Peyer's patch (tissue), 4 donors: ENCODE results near the gene ELP6. TPM values are rescaled to one million over a fixed set of nuclear protein-coding genes. Genes with fewer than 3 reads are reported as not detected.
"Not testable (repeated sequence)": the region's sequence is repeated elsewhere in the genome, so short reads cannot be mapped to it uniquely, and the experiment has no call there.

Experiments used
- DNase-seq, 3 donors: peaks; one replicate each; pipeline ENCODE4 v3.0.0-alpha.2; 2017 to 2019
- H3K27ac ChIP-seq, 4 donors: fragments of 200-600 bp; sonication (generic); one replicate each; pipeline ENCODE4 v1.5.1; 2016 to 2019
- H3K27me3 ChIP-seq, 2 donors: fragments of 200-600 bp; sonication (generic); one replicate each; pipeline ENCODE4 v1.5.1; 2019
- H3K36me3 ChIP-seq, 3 donors: fragments of 200-600 bp; sonication (generic); one replicate each; pipeline ENCODE4 v1.5.1; 2016 to 2019
- H3K4me1 ChIP-seq, 4 donors: fragments of 200-600 bp; sonication (generic); one replicate each; pipeline ENCODE4 v1.5.1; 2016 to 2019
- H3K4me3 ChIP-seq, 4 donors: fragments of 200-600 bp; sonication (generic); 1 replicate in 3 of 4; 2 replicates in 1 of 4; pipeline ENCODE4 v1.5.1; 2016 to 2019; ENCODE audit warnings: mild to moderate bottlenecking in 1 of 4
- H3K9me3 ChIP-seq, 4 donors: fragments of 200-600 bp; sonication (generic); one replicate each; pipeline ENCODE4 v1.5.1; 2016 to 2019; ENCODE audit warnings: mild to moderate bottlenecking in 1 of 4
- CTCF ChIP-seq, 6 experiments: fragments of 450-650 bp in 4 of 6; fragments of 200-600 bp in 2 of 6; sonication (generic) in 1 of 6; IDR thresholded peaks; one replicate each; pipeline ENCODE4 v1.5.1; 2017 to 2019; ENCODE audit warnings: antibody characterized with exemption in 6 of 6, mild to moderate bottlenecking in 3 of 6, moderate library complexity in 1 of 6
- POLR2A ChIP-seq, 2 donors: fragments of 450-650 bp; IDR thresholded peaks; one replicate each; pipeline ENCODE4 v1.5.1; 2017; ENCODE audit warnings: antibody characterized with exemption in 2 of 2, mild to moderate bottlenecking in 2 of 2, moderate library complexity in 2 of 2
- total RNA-seq, 4 donors: library from RNA; depleted of rRNA; stranded (reverse); fragments of >200 nt; gene quantifications; one replicate each; pipeline ENCODE4 v1.1.0, GENCODE V29; 2016

The ELP6 gene
- total RNA-seq, 4 donors from 2014 or later = 8.3 to 25.9 (median 13.4) TPM

GRCh38 chr3:47491186-47491585 is 22.3 kb downstream of the ELP6 start:
- TF ChIP-seq CTCF (IDR thresholded peaks at IDR 0.05) (no peak), POLR2A (IDR thresholded peaks at IDR 0.05) (no peak)
- Histone ChIP-seq H3K9me3 (no peaks in the 10 kb centered on the region), H3K27me3 (no peaks in the 10 kb centered on the region), H3K4me3 (no peak overlapping the region), H3K27ac (no peak overlapping the region), H3K36me3 (peaks cover 0 to 17% (median 0%) of the 10 kb centered on the region in 3 donors), H3K4me1 (no peaks in the 10 kb centered on the region)
- DNase-seq = no peak

- Histone ChIP-seq H3K4me1 (no peaks in the 10 kb centered on the region), H3K27me3 (no peaks in the 10 kb centered on the region), H3K27ac (no peak overlapping the region), H3K9me3 (no peaks in the 10 kb centered on the region), H3K36me3 (no peaks in the 10 kb centered on the region), H3K4me3 (no peak overlapping the region)
- no peak for DNase-seq
- TF ChIP-seq CTCF (IDR thresholded peaks at IDR 0.05) = no peak
- no peak for TF ChIP-seq POLR2A (IDR thresholded peaks at IDR 0.05)
These were observed 26.2 kb downstream of the ELP6 start for GRCh38 chr3:47487265-47487664.

- no peak overlapping the region for H3K4me3 ChIP-seq
- DNase-seq = no peak
- no peaks in the 10 kb centered on the region for H3K9me3 ChIP-seq
- no peak overlapping the region for H3K27ac ChIP-seq
- H3K36me3 ChIP-seq = no peaks in the 10 kb centered on the region
- H3K4me1 ChIP-seq = no peaks in the 10 kb centered on the region
- H3K27me3 ChIP-seq = no peaks in the 10 kb centered on the region
- no peak for TF ChIP-seq CTCF (IDR thresholded peaks at IDR 0.05)
- TF ChIP-seq POLR2A (IDR thresholded peaks at IDR 0.05) = no peak
These were observed 27.7 kb downstream of the ELP6 start for GRCh38 chr3:47485812-47486211.

- H3K4me3 ChIP-seq = no peak overlapping the region
- DNase-seq = no peak
- TF ChIP-seq CTCF (IDR thresholded peaks at IDR 0.05) = no peak
- no peak for TF ChIP-seq POLR2A (IDR thresholded peaks at IDR 0.05)
- H3K27me3 ChIP-seq = no peaks in the 10 kb centered on the region
- H3K36me3 ChIP-seq = no peaks in the 10 kb centered on the region
- no peaks in the 10 kb centered on the region for H3K9me3 ChIP-seq
- no peak overlapping the region for H3K27ac ChIP-seq
- no peaks in the 10 kb centered on the region for H3K4me1 ChIP-seq
These were observed 31.1 kb downstream of the ELP6 start for GRCh38 chr3:47482366-47482765.

GRCh38 chr3:47481763-47482162 is 31.7 kb downstream of the ELP6 start:
- not testable (repeated sequence) for DNase-seq, H3K27ac ChIP-seq, H3K9me3 ChIP-seq, H3K4me1 ChIP-seq, H3K27me3 ChIP-seq, H3K36me3 ChIP-seq, H3K4me3 ChIP-seq

- H3K9me3 ChIP-seq, H3K36me3 ChIP-seq, H3K4me3 ChIP-seq, H3K27ac ChIP-seq, DNase-seq, H3K27me3 ChIP-seq, H3K4me1 ChIP-seq: not testable (repeated sequence)
These were observed 33.2 kb downstream of the ELP6 start for GRCh38 chr3:47480267-47480666.

GRCh38 chr3:47479826-47480160 is 33.7 kb downstream of the ELP6 start:
- H3K9me3 ChIP-seq = no peaks in the 10 kb centered on the region
- H3K4me3 ChIP-seq = no peak overlapping the region
- H3K4me1 ChIP-seq = peaks cover 0 to 9% (median under 1%) of the 10 kb centered on the region in 4 donors
- H3K36me3 ChIP-seq = no peaks in the 10 kb centered on the region
- H3K27ac ChIP-seq = no peak overlapping the region
- no peaks in the 10 kb centered on the region for H3K27me3 ChIP-seq
- no peak for TF ChIP-seq CTCF (IDR thresholded peaks at IDR 0.05)
- no peak for TF ChIP-seq POLR2A (IDR thresholded peaks at IDR 0.05)
- no peak for DNase-seq
